SK-N-SH treated with all-trans-retinoic acid at 6 μM for 48 hours (cell line): ENCODE data around the gene CASZ1.

Experiments used
- ATAC-seq: fragments of 200-7000 bp; cut with Tn5 transposase; 3 replicates; pipeline ENCODE4 v1.9.1; 2020; ENCODE audit warnings: mild to moderate bottlenecking, moderate library complexity
- ARNTL ChIP-seq: fragments of 450-650 bp; formaldehyde crosslinking; IDR thresholded peaks from 2 replicates; pipeline ENCODE4 v1.5.0; 2020; ENCODE audit warnings: low read depth, mild to moderate bottlenecking, moderate library complexity, borderline replicate concordance
- BACH2 ChIP-seq: fragments of 250-450 bp; sonication (Bioruptor Pico); IDR thresholded peaks from 2 replicates; pipeline ENCODE4 v1.9.0; 2021; ENCODE audit warnings: mild to moderate bottlenecking, borderline replicate concordance
- CREB5 ChIP-seq: fragments of 250-450 bp; sonication (Bioruptor Pico); IDR thresholded peaks from 2 replicates; pipeline ENCODE4 v1.5.1; 2020; ENCODE audit warnings: low read depth, mild to moderate bottlenecking, moderate library complexity
- CSDC2 ChIP-seq: fragments of 250-450 bp; sonication (Bioruptor Pico); IDR thresholded peaks from 2 replicates; pipeline ENCODE4 v1.5.0; 2020; ENCODE audit warnings: mild to moderate bottlenecking, moderate library complexity
- CSRNP3 ChIP-seq: fragments of 250-450 bp; sonication (Bioruptor Pico); IDR thresholded peaks from 2 replicates; pipeline ENCODE4 v1.5.1; 2021; ENCODE audit warnings: mild to moderate bottlenecking, moderate library complexity
- ESRRG ChIP-seq: fragments of 250-450 bp; sonication (Bioruptor Pico); IDR thresholded peaks from 2 replicates; pipeline ENCODE4 v1.6.1; 2021; ENCODE audit warnings: mild to moderate bottlenecking
- GLIS3 ChIP-seq: fragments of 250-450 bp; sonication (Bioruptor Pico); IDR thresholded peaks from 2 replicates; pipeline ENCODE4 v1.5.0; 2020; ENCODE audit warnings: mild to moderate bottlenecking, moderate library complexity
- ISL1 ChIP-seq: fragments of 250-450 bp; sonication (Bioruptor Pico); IDR thresholded peaks from 2 replicates; pipeline ENCODE4 v2.1.2; 2022; ENCODE audit warnings: mild to moderate bottlenecking, moderate library complexity
- OSR1 ChIP-seq: fragments of 250-450 bp; sonication (Bioruptor Pico); IDR thresholded peaks from 2 replicates; pipeline ENCODE4 v1.8.0; 2022; ENCODE audit warnings: moderate library complexity, mild to moderate bottlenecking, inconsistent platforms
- PATZ1 ChIP-seq: fragments of 250-450 bp; sonication (Bioruptor Pico); IDR thresholded peaks from 2 replicates; pipeline ENCODE4 v1.8.0; 2020; ENCODE audit warnings: mild to moderate bottlenecking, moderate library complexity, borderline replicate concordance
- POU6F1 ChIP-seq: fragments of 250-450 bp; sonication (Bioruptor Pico); IDR thresholded peaks from 2 replicates; pipeline ENCODE4 v1.8.0; 2021; ENCODE audit warnings: low read depth, mild to moderate bottlenecking, moderate library complexity, borderline replicate concordance
- PPARA ChIP-seq: fragments of 250-450 bp; sonication (Bioruptor Pico); IDR thresholded peaks from 2 replicates; pipeline ENCODE4 v1.5.0; 2020; ENCODE audit warnings: mild to moderate bottlenecking, borderline replicate concordance
- RARB ChIP-seq: fragments of 250-450 bp; sonication (Bioruptor Pico); IDR thresholded peaks from 2 replicates; pipeline ENCODE4 v1.8.0; 2021; ENCODE audit warnings: mild to moderate bottlenecking, moderate library complexity
- SNAI2 ChIP-seq: fragments of 250-450 bp; sonication (Bioruptor Pico); IDR thresholded peaks from 2 replicates; pipeline ENCODE4 v1.5.0; 2020; ENCODE audit warnings: mild to moderate bottlenecking, moderate library complexity
- TSHZ2 ChIP-seq: fragments of 250-450 bp; sonication (Bioruptor Pico); IDR thresholded peaks from 2 replicates; pipeline ENCODE4 v1.5.0; 2020; ENCODE audit warnings: mild to moderate bottlenecking, moderate library complexity
- ZC3H10 ChIP-seq: fragments of 250-450 bp; sonication (Bioruptor Pico); IDR thresholded peaks from 2 replicates; pipeline ENCODE4 v1.5.1; 2021; ENCODE audit warnings: mild to moderate bottlenecking, moderate library complexity
- ZFP3 ChIP-seq: fragments of 250-450 bp; sonication (Bioruptor Pico); IDR thresholded peaks from 2 replicates; pipeline ENCODE4 v1.5.0; 2020; ENCODE audit warnings: mild to moderate bottlenecking, moderate library complexity
- ZFP30 ChIP-seq: fragments of 450-650 bp; formaldehyde crosslinking; IDR thresholded peaks from 2 replicates; pipeline ENCODE4 v1.5.0; 2022; ENCODE audit warnings: mild to moderate bottlenecking, moderate library complexity
- ZNF565 ChIP-seq: fragments of 450-650 bp; formaldehyde crosslinking; conservative IDR thresholded peaks from 2 replicates; pipeline ENCODE4 v1.5.0; 2020; ENCODE audit warnings: low read depth, mild to moderate bottlenecking, moderate library complexity
- ZNF70 ChIP-seq: fragments of 450-650 bp; formaldehyde crosslinking; IDR thresholded peaks from 2 replicates; pipeline ENCODE4 v1.5.0; 2020; ENCODE audit warnings: mild to moderate bottlenecking, moderate library complexity
- ZNF8 ChIP-seq: fragments of 450-650 bp; formaldehyde crosslinking; IDR thresholded peaks from 2 replicates; pipeline ENCODE4 v1.5.0; 2020; ENCODE audit warnings: mild to moderate bottlenecking, moderate library complexity

The CASZ1 gene

GRCh38 chr1:10814976-10815857, 18.8 kb upstream of the CASZ1 start:
- ATAC-seq: no peak
- TF ChIP-seq ZFP30 (no peak), ESRRG (CRISPR knock-in tag) (no peak), GLIS3 (CRISPR knock-in tag) (no peak), CSRNP3 (no peak), TSHZ2 (CRISPR knock-in tag) (no peak), ZNF565 (CRISPR knock-in tag) (no peak), ZNF8 (CRISPR knock-in tag) (no peak), ZC3H10 (CRISPR knock-in tag) (no peak), POU6F1 (CRISPR knock-in tag) (no peak), PATZ1 (CRISPR knock-in tag) (no peak), OSR1 (CRISPR knock-in tag) (no peak), PPARA (CRISPR knock-in tag) (no peak), SNAI2 (no peak), RARB (CRISPR knock-in tag) (no peak), BACH2 (CRISPR knock-in tag) (no peak), CSDC2 (no peak), ZNF70 (CRISPR knock-in tag) (no peak), ARNTL (CRISPR knock-in tag) (no peak)

GRCh38 chr1:10814312-10814711, 17.9 kb upstream of the CASZ1 start:
- no peak for ATAC-seq
- TF ChIP-seq ISL1 (CRISPR knock-in tag): no peak
- TF ChIP-seq CSRNP3: no peak
- TF ChIP-seq ZC3H10 (CRISPR knock-in tag): no peak
- TF ChIP-seq SNAI2: no peak
- TF ChIP-seq ZFP3 (CRISPR knock-in tag): no peak
- no peak for TF ChIP-seq POU6F1 (CRISPR knock-in tag)
- TF ChIP-seq ARNTL (CRISPR knock-in tag): no peak
- TF ChIP-seq CREB5: no peak
- TF ChIP-seq PATZ1 (CRISPR knock-in tag): no peak
